CD4-positive, alpha-beta T cell treated with Interferon gamma for 1 hour (primary cell): Measurements from ENCODE around the gene CCDC141.
A peak's percentile ranks its signal among the peaks of the same experiment; 100 is the strongest.

Experiments used
- DNase-seq: peaks from one replicate; pipeline ENCODE4 v3.0.0-alpha.2; 2020

Gene CCDC141

GRCh38 chr2:178954049-178954448 lies 95.9 kb downstream of the CCDC141 start:
- DNase-seq = no peak

- no peak for DNase-seq
Measured at GRCh38 chr2:178951266-178952006, 98.5 kb downstream of the CCDC141 start.

GRCh38 chr2:178949584-178949983 lies 100.4 kb downstream of the CCDC141 start:
- no peak for DNase-seq

- DNase-seq = no peak
Measured at GRCh38 chr2:178949151-178949550, 100.8 kb downstream of the CCDC141 start.

- DNase-seq = no peak
Measured at GRCh38 chr2:178947006-178947405, 102.9 kb downstream of the CCDC141 start.

GRCh38 chr2:178946494-178946893 lies 103.4 kb downstream of the CCDC141 start:
- no peak for DNase-seq

GRCh38 chr2:178943745-178944144 lies 106.2 kb downstream of the CCDC141 start:
- DNase-seq = no peak

- no peak for DNase-seq
Measured at GRCh38 chr2:178934571-178934970, 115.4 kb downstream of the CCDC141 start.

- DNase-seq = no peak
Measured at GRCh38 chr2:178933493-178933892, 116.4 kb downstream of the CCDC141 start.

- DNase-seq = no peak
Measured at GRCh38 chr2:178928077-178928476, 121.9 kb downstream of the CCDC141 start.

- no peak for DNase-seq
Measured at GRCh38 chr2:178927173-178927572, 122.8 kb downstream of the CCDC141 start.

GRCh38 chr2:178924817-178925216 lies 125.1 kb downstream of the CCDC141 start:
- DNase-seq = no peak

- DNase-seq = no peak
Measured at GRCh38 chr2:178923546-178923945, 126.4 kb downstream of the CCDC141 start.

GRCh38 chr2:178920916-178921513 lies 128.9 kb downstream of the CCDC141 start:
- no peak for DNase-seq

GRCh38 chr2:178917555-178917954 lies 132.4 kb downstream of the CCDC141 start:
- DNase-seq = no peak

GRCh38 chr2:178915423-178916173 lies 134.3 kb downstream of the CCDC141 start:
- DNase-seq = no peak

GRCh38 chr2:178914259-178914849 lies 135.6 kb downstream of the CCDC141 start:
- peak; percentile 61 for DNase-seq

- DNase-seq = no peak
Measured at GRCh38 chr2:178913049-178913441, 136.9 kb downstream of the CCDC141 start.

- no peak for DNase-seq
Measured at GRCh38 chr2:178912416-178913048, 137.4 kb downstream of the CCDC141 start.

GRCh38 chr2:178911039-178911438 lies 138.9 kb downstream of the CCDC141 start:
- DNase-seq = no peak

GRCh38 chr2:178910005-178910404 lies 139.9 kb downstream of the CCDC141 start:
- no peak for DNase-seq

GRCh38 chr2:178909507-178909906 lies 140.4 kb downstream of the CCDC141 start:
- no peak for DNase-seq

GRCh38 chr2:178908810-178909209 lies 141.1 kb downstream of the CCDC141 start:
- no peak for DNase-seq
